WTC11 (cell line): ENCODE data around the gene ANTXR1. TPM values are rescaled to one million over a fixed set of nuclear protein-coding genes. Genes with fewer than 3 reads are reported as not detected.

ENCODE experiments used
- ATAC-seq: fragments of 200-7000 bp; cut with Tn5 transposase; 2 replicates; pipeline ENCODE4 v1.10.0; 2021; ENCODE audit warnings: mild to moderate bottlenecking, moderate library complexity
- CTCF ChIA-PET: fragments of 300-600 bp; sonication (Branson Sonifier 250); formaldehyde crosslinking; loops from one replicate; lab custom pipeline; 2021; ENCODE audit warnings: antibody characterized with exemption; lab: Charles Lee
- POLR2A ChIA-PET: fragments of 350-600 bp; sonication (Branson Sonifier 250); formaldehyde crosslinking; loops from one replicate; lab custom pipeline; 2021; ENCODE audit warnings: antibody characterized with exemption; lab: Charles Lee
- DNase-seq: peaks from one replicate; pipeline ENCODE4 v3.0.0; 2021; ENCODE audit warnings: low spot score
- H3K27ac Mint-ChIP-seq: 2 replicates; pipeline ENCODE4 v1.8.0; 2021; ENCODE audit warnings: mixed read lengths
- H3K27me3 Mint-ChIP-seq: 2 replicates; pipeline ENCODE4 v1.8.0; 2021; ENCODE audit warnings: low read depth, mild to moderate bottlenecking, moderate library complexity, mixed read lengths
- H3K36me3 Mint-ChIP-seq: 2 replicates; pipeline ENCODE4 v1.8.0; 2021; ENCODE audit warnings: mixed read lengths
- H3K4me1 Mint-ChIP-seq: 2 replicates; pipeline ENCODE4 v1.8.0; 2022; ENCODE audit warnings: mixed read lengths
- H3K4me3 Mint-ChIP-seq: 2 replicates; pipeline ENCODE4 v1.8.0; 2021; ENCODE audit warnings: mild to moderate bottlenecking, moderate library complexity, mixed read lengths
- H3K9me3 Mint-ChIP-seq: 2 replicates; pipeline ENCODE4 v1.8.0; 2021; ENCODE audit warnings: mixed read lengths
- EMX1 ChIP-seq: fragments of 250-450 bp; sonication (Bioruptor Pico); IDR thresholded peaks from 2 replicates; pipeline ENCODE4 v1.8.0; 2021; ENCODE audit warnings: mild to moderate bottlenecking
- ESRRA ChIP-seq: sonication (generic); formaldehyde crosslinking; IDR thresholded peaks from 2 replicates; pipeline ENCODE4 v1.8.1; 2022; ENCODE audit warnings: mild to moderate bottlenecking, missing genetic modification reagents, borderline replicate concordance
- FOXP1 ChIP-seq: sonication (generic); formaldehyde crosslinking; IDR thresholded peaks from 2 replicates; pipeline ENCODE4 v1.8.0; 2022; ENCODE audit warnings: missing genetic modification reagents, mild to moderate bottlenecking, moderate library complexity, borderline replicate concordance
- HMGA2 ChIP-seq: fragments of 250-450 bp; sonication (Bioruptor Pico); IDR thresholded peaks from 2 replicates; pipeline ENCODE4 v1.4.0; 2021; ENCODE audit warnings: mild to moderate bottlenecking, moderate library complexity
- JUN ChIP-seq: sonication (generic); formaldehyde crosslinking; IDR thresholded peaks from 2 replicates; pipeline ENCODE4 v1.8.0; 2023; ENCODE audit warnings: mild to moderate bottlenecking, missing genetic modification reagents
- MYBL2 ChIP-seq: sonication (generic); formaldehyde crosslinking; IDR thresholded peaks from 2 replicates; pipeline ENCODE4 v1.8.1; 2023; ENCODE audit warnings: mild to moderate bottlenecking, moderate library complexity, missing genetic modification reagents
- NFE2L1 ChIP-seq: sonication (generic); formaldehyde crosslinking; IDR thresholded peaks from 2 replicates; pipeline ENCODE4 v1.8.1; 2023; ENCODE audit warnings: missing genetic modification reagents
- OVOL2 ChIP-seq: fragments of 250-450 bp; sonication (Bioruptor Pico); IDR thresholded peaks from 2 replicates; pipeline ENCODE4 v1.9.0; 2021; ENCODE audit warnings: mild to moderate bottlenecking, borderline replicate concordance
- RELA ChIP-seq: sonication (generic); formaldehyde crosslinking; IDR thresholded peaks from 2 replicates; pipeline ENCODE4 v1.8.1; 2022; ENCODE audit warnings: missing genetic modification reagents, mild to moderate bottlenecking, borderline replicate concordance
- TCF7 ChIP-seq: sonication (generic); formaldehyde crosslinking; IDR thresholded peaks from 2 replicates; pipeline ENCODE4 v1.8.0; 2022; ENCODE audit warnings: mild to moderate bottlenecking, low read depth, missing genetic modification reagents, moderate library complexity
- TEAD1 ChIP-seq: sonication (generic); formaldehyde crosslinking; IDR thresholded peaks from 2 replicates; pipeline ENCODE4 v1.8.0; 2022; ENCODE audit warnings: mild to moderate bottlenecking, missing genetic modification reagents
- TEAD4 ChIP-seq: sonication (generic); formaldehyde crosslinking; IDR thresholded peaks from 2 replicates; pipeline ENCODE4 v1.8.0; 2022; ENCODE audit warnings: mild to moderate bottlenecking, missing genetic modification reagents
- ZNF232 ChIP-seq: sonication (generic); formaldehyde crosslinking; IDR thresholded peaks from 2 replicates; pipeline ENCODE4 v1.8.0; 2022; ENCODE audit warnings: mild to moderate bottlenecking, missing genetic modification reagents
- ZNF396 ChIP-seq: fragments of 250-450 bp; sonication (Bioruptor Pico); IDR thresholded peaks from 2 replicates; pipeline ENCODE4 v1.8.0; 2021; ENCODE audit warnings: mild to moderate bottlenecking, moderate library complexity, borderline replicate concordance
- ZNF671 ChIP-seq: fragments of 250-450 bp; sonication (Bioruptor Pico); IDR thresholded peaks from 2 replicates; pipeline ENCODE4 v1.8.0; 2021; ENCODE audit warnings: mild to moderate bottlenecking
- total RNA-seq: library from RNA; stranded (reverse); gene quantifications from 3 replicates; pipeline ENCODE4 v1.2.3, GENCODE V29; 2021
- TF ChIP-seq, protein P1 (sequence below): sonication (generic); formaldehyde crosslinking; IDR thresholded peaks from 2 replicates; pipeline ENCODE4 v1.8.1; 2023; ENCODE audit warnings: mild to moderate bottlenecking, missing genetic modification reagents
- TF ChIP-seq, protein P2 (sequence below): sonication (generic); formaldehyde crosslinking; IDR thresholded peaks from 2 replicates; pipeline ENCODE4 v1.8.1; 2023; ENCODE audit warnings: mild to moderate bottlenecking, missing genetic modification reagents, moderate library complexity
- TF ChIP-seq, protein P3 (sequence below): sonication (generic); formaldehyde crosslinking; IDR thresholded peaks from 2 replicates; pipeline ENCODE4 v1.8.0; 2022; ENCODE audit warnings: missing genetic modification reagents
- TF ChIP-seq, protein P4 (sequence below): sonication (generic); formaldehyde crosslinking; IDR thresholded peaks from 2 replicates; pipeline ENCODE4 v1.8.0; 2022; ENCODE audit warnings: mild to moderate bottlenecking, missing genetic modification reagents
- TF ChIP-seq, protein P5 (sequence below): sonication (generic); formaldehyde crosslinking; IDR thresholded peaks from 2 replicates; pipeline ENCODE4 v1.8.1; 2022; ENCODE audit warnings: mild to moderate bottlenecking, missing genetic modification reagents, moderate library complexity, borderline replicate concordance
- TF ChIP-seq, protein P6 (sequence below): sonication (generic); formaldehyde crosslinking; conservative IDR thresholded peaks from 2 replicates; pipeline ENCODE4 v1.8.1; 2023; ENCODE audit warnings: mild to moderate bottlenecking, low read depth, missing genetic modification reagents, moderate library complexity
- TF ChIP-seq, protein P7 (sequence below): sonication (generic); formaldehyde crosslinking; conservative IDR thresholded peaks from 2 replicates; pipeline ENCODE4 v1.8.1; 2022; ENCODE audit warnings: mild to moderate bottlenecking, missing genetic modification reagents

Gene ANTXR1
- total RNA-seq, 1 experiment from 2014 or later = 30.0 TPM

DNA sequence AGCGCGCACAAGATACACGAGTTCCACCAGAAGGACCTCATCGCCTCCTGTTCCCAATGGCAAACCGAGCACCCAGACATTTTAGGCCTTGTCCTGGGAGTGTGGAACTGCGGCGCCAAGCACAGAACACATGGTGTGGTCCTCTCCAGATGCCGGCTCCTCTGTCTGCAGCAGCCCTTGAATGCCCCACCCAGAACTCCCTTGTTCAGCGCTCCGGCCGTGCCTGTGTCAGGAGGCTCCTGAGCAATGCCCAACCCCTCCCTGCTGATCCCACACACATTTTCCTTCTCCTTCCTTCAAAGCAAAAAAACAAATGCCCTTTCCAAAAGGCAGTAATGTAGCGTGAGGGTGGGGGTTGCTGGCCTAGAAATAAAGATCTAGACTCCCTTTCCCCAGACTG is 284.2 kb downstream of the ANTXR1 start:
- no peak for DNase-seq
- ATAC-seq = no peak
- H3K9me3 Mint-ChIP-seq = no peaks in the 10 kb centered on the region
- ChIA-PET CTCF (no interaction called here), POLR2A (no interaction called here)
- no peak overlapping the region for H3K27ac Mint-ChIP-seq
- H3K4me3 Mint-ChIP-seq = no peak overlapping the region
- no peaks in the 10 kb centered on the region for H3K27me3 Mint-ChIP-seq
- TF ChIP-seq, protein P1, sequence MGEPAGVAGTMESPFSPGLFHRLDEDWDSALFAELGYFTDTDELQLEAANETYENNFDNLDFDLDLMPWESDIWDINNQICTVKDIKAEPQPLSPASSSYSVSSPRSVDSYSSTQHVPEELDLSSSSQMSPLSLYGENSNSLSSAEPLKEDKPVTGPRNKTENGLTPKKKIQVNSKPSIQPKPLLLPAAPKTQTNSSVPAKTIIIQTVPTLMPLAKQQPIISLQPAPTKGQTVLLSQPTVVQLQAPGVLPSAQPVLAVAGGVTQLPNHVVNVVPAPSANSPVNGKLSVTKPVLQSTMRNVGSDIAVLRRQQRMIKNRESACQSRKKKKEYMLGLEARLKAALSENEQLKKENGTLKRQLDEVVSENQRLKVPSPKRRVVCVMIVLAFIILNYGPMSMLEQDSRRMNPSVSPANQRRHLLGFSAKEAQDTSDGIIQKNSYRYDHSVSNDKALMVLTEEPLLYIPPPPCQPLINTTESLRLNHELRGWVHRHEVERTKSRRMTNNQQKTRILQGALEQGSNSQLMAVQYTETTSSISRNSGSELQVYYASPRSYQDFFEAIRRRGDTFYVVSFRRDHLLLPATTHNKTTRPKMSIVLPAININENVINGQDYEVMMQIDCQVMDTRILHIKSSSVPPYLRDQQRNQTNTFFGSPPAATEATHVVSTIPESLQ = no peak
- no peak for TF ChIP-seq EMX1
- TF ChIP-seq MYBL2 = no peak
- TF ChIP-seq, protein P2, sequence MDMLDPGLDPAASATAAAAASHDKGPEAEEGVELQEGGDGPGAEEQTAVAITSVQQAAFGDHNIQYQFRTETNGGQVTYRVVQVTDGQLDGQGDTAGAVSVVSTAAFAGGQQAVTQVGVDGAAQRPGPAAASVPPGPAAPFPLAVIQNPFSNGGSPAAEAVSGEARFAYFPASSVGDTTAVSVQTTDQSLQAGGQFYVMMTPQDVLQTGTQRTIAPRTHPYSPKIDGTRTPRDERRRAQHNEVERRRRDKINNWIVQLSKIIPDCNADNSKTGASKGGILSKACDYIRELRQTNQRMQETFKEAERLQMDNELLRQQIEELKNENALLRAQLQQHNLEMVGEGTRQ (CRISPR knock-in tag) = no peak
- no peak for TF ChIP-seq TCF7 (CRISPR knock-in tag)
- no peak for TF ChIP-seq ESRRA
- TF ChIP-seq, protein P3, sequence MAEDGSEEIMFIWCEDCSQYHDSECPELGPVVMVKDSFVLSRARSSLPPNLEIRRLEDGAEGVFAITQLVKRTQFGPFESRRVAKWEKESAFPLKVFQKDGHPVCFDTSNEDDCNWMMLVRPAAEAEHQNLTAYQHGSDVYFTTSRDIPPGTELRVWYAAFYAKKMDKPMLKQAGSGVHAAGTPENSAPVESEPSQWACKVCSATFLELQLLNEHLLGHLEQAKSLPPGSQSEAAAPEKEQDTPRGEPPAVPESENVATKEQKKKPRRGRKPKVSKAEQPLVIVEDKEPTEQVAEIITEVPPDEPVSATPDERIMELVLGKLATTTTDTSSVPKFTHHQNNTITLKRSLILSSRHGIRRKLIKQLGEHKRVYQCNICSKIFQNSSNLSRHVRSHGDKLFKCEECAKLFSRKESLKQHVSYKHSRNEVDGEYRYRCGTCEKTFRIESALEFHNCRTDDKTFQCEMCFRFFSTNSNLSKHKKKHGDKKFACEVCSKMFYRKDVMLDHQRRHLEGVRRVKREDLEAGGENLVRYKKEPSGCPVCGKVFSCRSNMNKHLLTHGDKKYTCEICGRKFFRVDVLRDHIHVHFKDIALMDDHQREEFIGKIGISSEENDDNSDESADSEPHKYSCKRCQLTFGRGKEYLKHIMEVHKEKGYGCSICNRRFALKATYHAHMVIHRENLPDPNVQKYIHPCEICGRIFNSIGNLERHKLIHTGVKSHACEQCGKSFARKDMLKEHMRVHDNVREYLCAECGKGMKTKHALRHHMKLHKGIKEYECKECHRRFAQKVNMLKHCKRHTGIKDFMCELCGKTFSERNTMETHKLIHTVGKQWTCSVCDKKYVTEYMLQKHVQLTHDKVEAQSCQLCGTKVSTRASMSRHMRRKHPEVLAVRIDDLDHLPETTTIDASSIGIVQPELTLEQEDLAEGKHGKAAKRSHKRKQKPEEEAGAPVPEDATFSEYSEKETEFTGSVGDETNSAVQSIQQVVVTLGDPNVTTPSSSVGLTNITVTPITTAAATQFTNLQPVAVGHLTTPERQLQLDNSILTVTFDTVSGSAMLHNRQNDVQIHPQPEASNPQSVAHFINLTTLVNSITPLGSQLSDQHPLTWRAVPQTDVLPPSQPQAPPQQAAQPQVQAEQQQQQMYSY = no peak
- TF ChIP-seq ZNF396 (CRISPR knock-in tag) = no peak
- no peak for TF ChIP-seq JUN (CRISPR knock-in tag)
- no peak for TF ChIP-seq OVOL2 (CRISPR knock-in tag)
- no peak for TF ChIP-seq NFE2L1 (CRISPR knock-in tag)
- TF ChIP-seq, protein P4, sequence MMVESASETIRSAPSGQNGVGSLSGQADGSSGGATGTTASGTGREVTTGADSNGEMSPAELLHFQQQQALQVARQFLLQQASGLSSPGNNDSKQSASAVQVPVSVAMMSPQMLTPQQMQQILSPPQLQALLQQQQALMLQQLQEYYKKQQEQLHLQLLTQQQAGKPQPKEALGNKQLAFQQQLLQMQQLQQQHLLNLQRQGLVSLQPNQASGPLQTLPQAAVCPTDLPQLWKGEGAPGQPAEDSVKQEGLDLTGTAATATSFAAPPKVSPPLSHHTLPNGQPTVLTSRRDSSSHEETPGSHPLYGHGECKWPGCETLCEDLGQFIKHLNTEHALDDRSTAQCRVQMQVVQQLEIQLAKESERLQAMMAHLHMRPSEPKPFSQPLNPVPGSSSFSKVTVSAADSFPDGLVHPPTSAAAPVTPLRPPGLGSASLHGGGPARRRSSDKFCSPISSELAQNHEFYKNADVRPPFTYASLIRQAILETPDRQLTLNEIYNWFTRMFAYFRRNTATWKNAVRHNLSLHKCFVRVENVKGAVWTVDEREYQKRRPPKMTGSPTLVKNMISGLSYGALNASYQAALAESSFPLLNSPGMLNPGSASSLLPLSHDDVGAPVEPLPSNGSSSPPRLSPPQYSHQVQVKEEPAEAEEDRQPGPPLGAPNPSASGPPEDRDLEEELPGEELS (CRISPR knock-in tag) = no peak
- H3K36me3 Mint-ChIP-seq = no peaks in the 10 kb centered on the region
- no peaks in the 10 kb centered on the region for H3K4me1 Mint-ChIP-seq

DNA sequence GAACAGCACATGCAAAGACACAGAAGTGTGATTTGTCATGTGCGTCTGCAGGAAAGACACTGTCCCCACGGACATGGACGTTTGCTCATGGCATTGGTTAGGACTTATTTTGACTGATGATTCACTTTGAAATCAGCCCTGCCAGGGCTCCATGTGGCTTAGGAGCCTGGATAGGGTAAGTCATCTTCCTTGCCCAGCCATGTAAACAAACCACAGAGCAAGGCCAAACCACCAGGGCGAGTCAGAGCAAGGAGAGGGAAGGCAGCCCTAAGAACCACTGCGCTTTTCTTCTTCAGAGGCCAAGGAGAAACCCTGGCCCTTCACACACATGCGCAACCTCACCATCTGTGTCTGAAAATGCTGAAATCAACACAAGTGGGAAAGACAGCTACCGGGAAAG is 285.3 kb downstream of the ANTXR1 start:
- H3K4me3 Mint-ChIP-seq = no peak overlapping the region
- DNase-seq (no peak), ATAC-seq (no peak)
- H3K27ac Mint-ChIP-seq = no peak overlapping the region
- peaks cover 5% of the 10 kb centered on the region for H3K27me3 Mint-ChIP-seq
- peaks cover 2% of the 10 kb centered on the region; the same call in 1 of the 2 replicates for H3K36me3 Mint-ChIP-seq
- ChIA-PET CTCF (interaction anchor here (1.0 to 1.3 kb wide), 2 partner anchors 9 to 427 kb away, joined by 3 to 5 read pairs; no protein-coding TSS in a partner anchor), POLR2A (no interaction called here)
- no peaks in the 10 kb centered on the region for H3K4me1 Mint-ChIP-seq
- peaks cover 3% of the 10 kb centered on the region; the same call in 1 of the 2 replicates for H3K9me3 Mint-ChIP-seq
- TF ChIP-seq, protein P5, sequence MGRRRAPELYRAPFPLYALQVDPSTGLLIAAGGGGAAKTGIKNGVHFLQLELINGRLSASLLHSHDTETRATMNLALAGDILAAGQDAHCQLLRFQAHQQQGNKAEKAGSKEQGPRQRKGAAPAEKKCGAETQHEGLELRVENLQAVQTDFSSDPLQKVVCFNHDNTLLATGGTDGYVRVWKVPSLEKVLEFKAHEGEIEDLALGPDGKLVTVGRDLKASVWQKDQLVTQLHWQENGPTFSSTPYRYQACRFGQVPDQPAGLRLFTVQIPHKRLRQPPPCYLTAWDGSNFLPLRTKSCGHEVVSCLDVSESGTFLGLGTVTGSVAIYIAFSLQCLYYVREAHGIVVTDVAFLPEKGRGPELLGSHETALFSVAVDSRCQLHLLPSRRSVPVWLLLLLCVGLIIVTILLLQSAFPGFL (CRISPR knock-in tag) = no peak
- TF ChIP-seq ZNF671 (CRISPR knock-in tag) (no peak), TEAD1 (CRISPR knock-in tag) (no peak), HMGA2 (CRISPR knock-in tag) (no peak), TCF7 (CRISPR knock-in tag) (no peak), TEAD4 (CRISPR knock-in tag) (no peak), FOXP1 (CRISPR knock-in tag) (no peak), ESRRA (no peak), ZNF232 (CRISPR knock-in tag) (no peak), RELA (CRISPR knock-in tag) (no peak)
- TF ChIP-seq, protein P6, sequence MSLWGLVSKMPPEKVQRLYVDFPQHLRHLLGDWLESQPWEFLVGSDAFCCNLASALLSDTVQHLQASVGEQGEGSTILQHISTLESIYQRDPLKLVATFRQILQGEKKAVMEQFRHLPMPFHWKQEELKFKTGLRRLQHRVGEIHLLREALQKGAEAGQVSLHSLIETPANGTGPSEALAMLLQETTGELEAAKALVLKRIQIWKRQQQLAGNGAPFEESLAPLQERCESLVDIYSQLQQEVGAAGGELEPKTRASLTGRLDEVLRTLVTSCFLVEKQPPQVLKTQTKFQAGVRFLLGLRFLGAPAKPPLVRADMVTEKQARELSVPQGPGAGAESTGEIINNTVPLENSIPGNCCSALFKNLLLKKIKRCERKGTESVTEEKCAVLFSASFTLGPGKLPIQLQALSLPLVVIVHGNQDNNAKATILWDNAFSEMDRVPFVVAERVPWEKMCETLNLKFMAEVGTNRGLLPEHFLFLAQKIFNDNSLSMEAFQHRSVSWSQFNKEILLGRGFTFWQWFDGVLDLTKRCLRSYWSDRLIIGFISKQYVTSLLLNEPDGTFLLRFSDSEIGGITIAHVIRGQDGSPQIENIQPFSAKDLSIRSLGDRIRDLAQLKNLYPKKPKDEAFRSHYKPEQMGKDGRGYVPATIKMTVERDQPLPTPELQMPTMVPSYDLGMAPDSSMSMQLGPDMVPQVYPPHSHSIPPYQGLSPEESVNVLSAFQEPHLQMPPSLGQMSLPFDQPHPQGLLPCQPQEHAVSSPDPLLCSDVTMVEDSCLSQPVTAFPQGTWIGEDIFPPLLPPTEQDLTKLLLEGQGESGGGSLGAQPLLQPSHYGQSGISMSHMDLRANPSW (CRISPR knock-in tag) = no peak
- TF ChIP-seq, protein P7, sequence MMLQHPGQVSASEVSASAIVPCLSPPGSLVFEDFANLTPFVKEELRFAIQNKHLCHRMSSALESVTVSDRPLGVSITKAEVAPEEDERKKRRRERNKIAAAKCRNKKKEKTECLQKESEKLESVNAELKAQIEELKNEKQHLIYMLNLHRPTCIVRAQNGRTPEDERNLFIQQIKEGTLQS = no peak
- TF ChIP-seq, protein P2 (CRISPR knock-in tag) = no peak
